ENCODE data around the gene UBASH3B.

UBASH3B gene

GRCh38 chr11:122646549-122647340 is 8.8 kb upstream of the UBASH3B start:
- DNase-seq (ENCODE audit: low read depth in 2 of 2), result no peak

- DNase-seq (ENCODE audit: low read depth in 2 of 2), result no peak
Measured at GRCh38 chr11:122647736-122648275, 7.7 kb upstream of the UBASH3B start.

GRCh38 chr11:122649116-122649515 is 6.4 kb upstream of the UBASH3B start:
- DNase-seq (ENCODE audit: low read depth in 2 of 2), result peak in 1 of 2 experiments; percentile 67

- DNase-seq (ENCODE audit: low read depth in 2 of 2), result no peak
Measured at GRCh38 chr11:122650619-122651018, 4.9 kb upstream of the UBASH3B start.

- no peak for DNase-seq (ENCODE audit: low read depth in 2 of 2)
Measured at GRCh38 chr11:122652495-122652894, 3.0 kb upstream of the UBASH3B start.

- DNase-seq (ENCODE audit: low read depth in 2 of 2), result no peak
Measured at GRCh38 chr11:122653916-122654585, 1.5 kb upstream of the UBASH3B start.

GRCh38 chr11:122656073-122656630 is 630 bp downstream of the UBASH3B start:
- no peak for DNase-seq (ENCODE audit: low read depth in 2 of 2)

- no peak for DNase-seq (ENCODE audit: low read depth in 2 of 2)
Measured at GRCh38 chr11:122656631-122657101, 1.1 kb downstream of the UBASH3B start.

- DNase-seq (ENCODE audit: low read depth in 2 of 2), result no peak
Measured at GRCh38 chr11:122659676-122660554, 4.4 kb downstream of the UBASH3B start.

- DNase-seq (ENCODE audit: low read depth in 2 of 2), result peak; percentile 57 to 63
Measured at GRCh38 chr11:122661182-122661945, 5.8 kb downstream of the UBASH3B start.

- no peak for DNase-seq (ENCODE audit: low read depth in 2 of 2)
Measured at GRCh38 chr11:122663056-122663740, 7.7 kb downstream of the UBASH3B start.

GRCh38 chr11:122663764-122664163 is 8.2 kb downstream of the UBASH3B start:
- no peak for DNase-seq (ENCODE audit: low read depth in 2 of 2)

- no peak for DNase-seq (ENCODE audit: low read depth in 2 of 2)
Measured at GRCh38 chr11:122664188-122664587, 8.7 kb downstream of the UBASH3B start.

GRCh38 chr11:122665861-122666260 is 10.3 kb downstream of the UBASH3B start:
- DNase-seq (ENCODE audit: low read depth in 2 of 2), result no peak

- no peak for DNase-seq (ENCODE audit: low read depth in 2 of 2)
Measured at GRCh38 chr11:122666743-122667142, 11.2 kb downstream of the UBASH3B start.

GRCh38 chr11:122668562-122669090 is 13.1 kb downstream of the UBASH3B start:
- no peak for DNase-seq (ENCODE audit: low read depth in 2 of 2)

GRCh38 chr11:122670131-122670530 is 14.6 kb downstream of the UBASH3B start:
- DNase-seq (ENCODE audit: low read depth in 2 of 2), result no peak

- DNase-seq (ENCODE audit: low read depth in 2 of 2), result no peak
Measured at GRCh38 chr11:122671400-122671891, 15.9 kb downstream of the UBASH3B start.

- DNase-seq (ENCODE audit: low read depth in 2 of 2), result no peak
Measured at GRCh38 chr11:122672892-122673291, 17.4 kb downstream of the UBASH3B start.

GRCh38 chr11:122673701-122674100 is 18.2 kb downstream of the UBASH3B start:
- peak in 1 of 2 experiments; percentile 37 for DNase-seq (ENCODE audit: low read depth in 2 of 2)

All from fibroblast of skin of left quadriceps (primary cell).